Neural crest cell (in vitro differentiated cells): Measurements from ENCODE around the gene LRRC49. TPM values are rescaled to one million over a fixed set of nuclear protein-coding genes. Genes with fewer than 3 reads are reported as not detected.

Experiments
- DNase-seq: peaks from one replicate; pipeline ENCODE4 v3.0.0; 2021; ENCODE audit warnings: low read depth, mixed read lengths, low spot score
- H3K27ac Mint-ChIP-seq: one replicate; pipeline ENCODE4 v1.8.0; 2021; ENCODE audit warnings: mild to moderate bottlenecking, mixed read lengths; ENCODE audit not compliant: unreplicated experiment
- H3K27me3 Mint-ChIP-seq: 2 replicates; pipeline ENCODE4 v1.8.0; 2021; ENCODE audit warnings: low read depth, mild to moderate bottlenecking, mixed read lengths
- H3K36me3 Mint-ChIP-seq: 2 replicates; pipeline ENCODE4 v1.8.0; 2021; ENCODE audit warnings: low read depth, mild to moderate bottlenecking, mixed read lengths
- H3K4me1 Mint-ChIP-seq: 2 replicates; pipeline ENCODE4 v1.8.0; 2021; ENCODE audit warnings: mixed read lengths
- H3K4me3 Mint-ChIP-seq: one replicate; pipeline ENCODE4 v1.8.0; 2021; ENCODE audit warnings: mild to moderate bottlenecking, mixed read lengths
- H3K9me3 Mint-ChIP-seq: 2 replicates; pipeline ENCODE4 v1.8.0; 2021; ENCODE audit warnings: mixed read lengths
- total RNA-seq: library from RNA; stranded (reverse); gene quantifications from 2 replicates; pipeline ENCODE4 v1.2.1, GENCODE V29; 2021
- TF ChIP-seq, protein P1 (sequence below): fragments of 200-600 bp; sonication (generic); conservative IDR thresholded peaks from 2 replicates; pipeline ENCODE4 v1.5.0; 2021; ENCODE audit warnings: antibody characterized with exemption, mild to moderate bottlenecking

The LRRC49 gene
- total RNA-seq, 1 donor from 2014 or later, result 20.9 TPM

DNA sequence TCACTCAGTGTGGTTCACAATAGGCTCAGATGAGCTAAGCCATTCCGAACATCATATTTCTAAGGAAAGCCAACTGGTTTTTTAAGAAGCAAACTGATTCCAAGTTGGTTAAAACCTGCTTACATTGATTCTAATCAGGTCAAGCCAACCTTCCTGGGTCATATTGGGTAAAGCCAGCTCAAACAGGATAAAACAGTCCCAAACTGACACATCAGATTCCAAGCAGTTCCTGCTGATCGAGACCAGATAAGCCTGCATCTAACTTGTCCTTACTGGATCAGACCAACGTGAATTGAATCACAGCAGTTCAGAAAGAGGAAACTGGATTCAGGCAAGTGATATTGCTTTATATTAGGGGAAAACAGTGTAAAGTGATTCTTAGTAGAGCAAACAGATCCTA is 204.1 kb downstream of the LRRC49 start:
- no peak for DNase-seq
- TF ChIP-seq, protein P1, sequence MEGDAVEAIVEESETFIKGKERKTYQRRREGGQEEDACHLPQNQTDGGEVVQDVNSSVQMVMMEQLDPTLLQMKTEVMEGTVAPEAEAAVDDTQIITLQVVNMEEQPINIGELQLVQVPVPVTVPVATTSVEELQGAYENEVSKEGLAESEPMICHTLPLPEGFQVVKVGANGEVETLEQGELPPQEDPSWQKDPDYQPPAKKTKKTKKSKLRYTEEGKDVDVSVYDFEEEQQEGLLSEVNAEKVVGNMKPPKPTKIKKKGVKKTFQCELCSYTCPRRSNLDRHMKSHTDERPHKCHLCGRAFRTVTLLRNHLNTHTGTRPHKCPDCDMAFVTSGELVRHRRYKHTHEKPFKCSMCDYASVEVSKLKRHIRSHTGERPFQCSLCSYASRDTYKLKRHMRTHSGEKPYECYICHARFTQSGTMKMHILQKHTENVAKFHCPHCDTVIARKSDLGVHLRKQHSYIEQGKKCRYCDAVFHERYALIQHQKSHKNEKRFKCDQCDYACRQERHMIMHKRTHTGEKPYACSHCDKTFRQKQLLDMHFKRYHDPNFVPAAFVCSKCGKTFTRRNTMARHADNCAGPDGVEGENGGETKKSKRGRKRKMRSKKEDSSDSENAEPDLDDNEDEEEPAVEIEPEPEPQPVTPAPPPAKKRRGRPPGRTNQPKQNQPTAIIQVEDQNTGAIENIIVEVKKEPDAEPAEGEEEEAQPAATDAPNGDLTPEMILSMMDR, result no peak
- no peak overlapping the region for H3K4me3 Mint-ChIP-seq
- H3K4me1 Mint-ChIP-seq, result no peaks in the 10 kb centered on the region
- peaks cover 2% of the 10 kb centered on the region for H3K9me3 Mint-ChIP-seq
- H3K27ac Mint-ChIP-seq, result no peak overlapping the region
- H3K36me3 Mint-ChIP-seq, result no peaks in the 10 kb centered on the region
- H3K27me3 Mint-ChIP-seq, result peaks cover 7% of the 10 kb centered on the region

DNA sequence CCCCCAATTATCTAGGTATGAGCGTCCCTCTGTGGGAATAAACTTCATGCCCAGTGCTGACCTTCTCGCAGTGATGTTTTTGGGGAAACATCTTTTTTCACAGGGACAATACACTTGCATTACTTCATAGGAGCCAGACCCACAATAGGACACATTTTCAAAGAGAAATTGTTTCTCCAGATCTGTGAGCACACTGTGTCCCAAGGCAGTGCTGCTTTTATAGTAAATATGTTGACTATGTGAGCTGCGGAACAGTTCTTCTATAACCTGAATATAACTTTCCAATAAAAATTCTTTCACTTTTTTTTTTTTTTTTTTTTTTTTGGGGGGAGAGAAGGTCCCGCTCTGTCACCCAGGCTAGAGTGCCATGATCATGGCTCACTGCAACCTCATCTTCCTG is 205.3 kb downstream of the LRRC49 start:
- no peaks in the 10 kb centered on the region for H3K4me1 Mint-ChIP-seq
- peaks cover 5% of the 10 kb centered on the region for H3K27me3 Mint-ChIP-seq
- no peaks in the 10 kb centered on the region for H3K36me3 Mint-ChIP-seq
- H3K27ac Mint-ChIP-seq, result no peak overlapping the region
- no peak for DNase-seq
- peaks cover 2% of the 10 kb centered on the region for H3K9me3 Mint-ChIP-seq
- TF ChIP-seq, protein P1, result no peak
- no peak overlapping the region for H3K4me3 Mint-ChIP-seq

DNA sequence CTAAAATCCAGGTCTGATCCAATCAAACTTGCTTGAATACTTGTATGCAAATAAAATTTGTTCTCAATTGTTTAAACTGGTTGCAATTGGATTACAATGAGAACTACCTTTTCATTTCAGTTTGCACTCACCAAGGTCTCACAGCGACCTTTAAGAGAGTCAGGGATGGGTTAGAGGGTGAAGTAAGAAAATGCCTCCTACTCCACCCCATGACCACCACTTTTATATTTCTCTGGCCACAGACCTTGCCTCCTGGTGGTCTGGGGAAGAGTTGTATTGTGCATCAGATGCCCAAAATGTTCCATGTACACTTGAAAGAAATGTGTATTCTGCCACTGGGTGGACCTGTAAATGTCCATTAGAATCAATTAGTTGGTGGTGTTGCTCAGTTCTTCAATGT is 206.3 kb downstream of the LRRC49 start:
- DNase-seq, result no peak
- H3K4me3 Mint-ChIP-seq, result no peak overlapping the region
- no peak overlapping the region for H3K27ac Mint-ChIP-seq
- no peaks in the 10 kb centered on the region for H3K36me3 Mint-ChIP-seq
- TF ChIP-seq, protein P1, result no peak
- no peaks in the 10 kb centered on the region for H3K9me3 Mint-ChIP-seq
- H3K4me1 Mint-ChIP-seq, result no peaks in the 10 kb centered on the region
- H3K27me3 Mint-ChIP-seq, result no peaks in the 10 kb centered on the region

Other genes starting within 250 kb of the LRRC49 start
- 36.8 and 37.8 TPM in 2 replicates for gene UACA, start 129.3 kb upstream of the LRRC49 start, total RNA-seq
- 18.2 and 20.5 TPM in 2 replicates for gene LARP6, start 38.7 kb upstream of the LRRC49 start, total RNA-seq
- 6.7 and 7.5 TPM in 2 replicates for gene THAP10, start 393 bp upstream of the LRRC49 start, total RNA-seq
- 1.3 and 1.4 TPM in 2 replicates for gene THSD4, start 222.6 kb downstream of the LRRC49 start, total RNA-seq